HEK293 (cell line): Measurements from ENCODE around the gene RAB6A.

ENCODE experiments used
- GLIS1 ChIP-seq: fragments of 450-650 bp; formaldehyde crosslinking; IDR thresholded peaks from 2 replicates; pipeline ENCODE4 v1.5.1; 2016; ENCODE audit warnings: missing biosample characterization, missing genetic modification characterization
- HOXD13 ChIP-seq: sonication (generic); formaldehyde crosslinking; IDR thresholded peaks from 2 replicates; pipeline ENCODE4 v1.8.0; 2022; ENCODE audit warnings: missing genetic modification reagents, borderline replicate concordance
- KLF7 ChIP-seq: fragments of 450-650 bp; formaldehyde crosslinking; IDR thresholded peaks from 2 replicates; pipeline ENCODE4 v1.5.1; 2016; ENCODE audit warnings: missing biosample characterization, missing genetic modification characterization, borderline replicate concordance
- SETDB1 ChIP-seq: IDR thresholded peaks from one replicate; pipeline ENCODE4 v1.6.1; 2017; ENCODE audit warnings: mild to moderate bottlenecking, low read length, moderate library complexity, mixed read lengths; ENCODE audit not compliant: insufficient read length
- ZNF416 ChIP-seq: fragments of 450-650 bp; formaldehyde crosslinking; IDR thresholded peaks from 2 replicates; pipeline ENCODE4 v1.5.1; 2016; ENCODE audit warnings: missing biosample characterization, missing genetic modification characterization
- ZNF544 ChIP-seq: fragments of 450-650 bp; formaldehyde crosslinking; IDR thresholded peaks from 2 replicates; pipeline ENCODE4 v1.5.0; 2017; ENCODE audit warnings: missing biosample characterization, missing genetic modification characterization
- ZNF585B ChIP-seq: fragments of 450-650 bp; formaldehyde crosslinking; IDR thresholded peaks from 2 replicates; pipeline ENCODE4 v1.5.1; 2016; ENCODE audit warnings: missing biosample characterization, missing genetic modification characterization
- ZNF654 ChIP-seq: fragments of 450-650 bp; formaldehyde crosslinking; IDR thresholded peaks from 2 replicates; pipeline ENCODE4 v1.5.1; 2016; ENCODE audit warnings: low read depth, missing biosample characterization, missing genetic modification characterization
- ZNF658 ChIP-seq: fragments of 450-650 bp; formaldehyde crosslinking; IDR thresholded peaks from 2 replicates; pipeline ENCODE4; 2016; ENCODE audit warnings: missing biosample characterization, missing genetic modification characterization
- ZNF701 ChIP-seq: fragments of 450-650 bp; formaldehyde crosslinking; IDR thresholded peaks from 2 replicates; pipeline ENCODE4 v1.5.1; 2016; ENCODE audit warnings: missing biosample characterization, missing genetic modification characterization
- ZNF792 ChIP-seq: fragments of 450-650 bp; formaldehyde crosslinking; IDR thresholded peaks from 2 replicates; pipeline ENCODE4 v1.5.1; 2016; ENCODE audit warnings: missing biosample characterization, missing genetic modification characterization
- ZSCAN16 ChIP-seq: fragments of 450-650 bp; formaldehyde crosslinking; IDR thresholded peaks from 2 replicates; pipeline ENCODE4 v1.5.1; 2016; ENCODE audit warnings: missing biosample characterization, missing genetic modification characterization
- TF ChIP-seq, protein P1 (sequence below): fragments of 450-650 bp; formaldehyde crosslinking; IDR thresholded peaks from 2 replicates; pipeline ENCODE4 v1.5.1; 2016; ENCODE audit warnings: missing biosample characterization, missing genetic modification characterization, borderline replicate concordance
- TF ChIP-seq, protein P2 (sequence below): fragments of 450-650 bp; formaldehyde crosslinking; IDR thresholded peaks from 2 replicates; pipeline ENCODE4 v1.5.1; 2016; ENCODE audit warnings: missing biosample characterization, missing genetic modification characterization
- TF ChIP-seq, protein P3 (sequence below): fragments of 450-650 bp; formaldehyde crosslinking; IDR thresholded peaks from 2 replicates; pipeline ENCODE4 v1.5.1; 2016; ENCODE audit warnings: missing biosample characterization, missing genetic modification characterization
- TF ChIP-seq, protein P4 (sequence below): fragments of 450-650 bp; IDR thresholded peaks from 2 replicates; pipeline ENCODE4 v1.5.1; 2018; ENCODE audit warnings: missing biosample characterization, mild to moderate bottlenecking, missing genetic modification characterization
- TF ChIP-seq, protein P5 (sequence below): fragments of 450-650 bp; formaldehyde crosslinking; conservative IDR thresholded peaks from 2 replicates; pipeline ENCODE4 v1.5.1; 2016; ENCODE audit warnings: low read depth, missing biosample characterization, missing genetic modification characterization
- TF ChIP-seq, protein P6 (sequence below): fragments of 450-650 bp; formaldehyde crosslinking; IDR thresholded peaks from 2 replicates; pipeline ENCODE4 v1.5.1; 2017; ENCODE audit warnings: missing biosample characterization, missing genetic modification characterization
- TF ChIP-seq, protein P7 (sequence below): fragments of 450-650 bp; formaldehyde crosslinking; IDR thresholded peaks from 2 replicates; pipeline ENCODE4 v1.5.1; 2016; ENCODE audit warnings: missing biosample characterization, missing genetic modification characterization

Gene RAB6A

DNA sequence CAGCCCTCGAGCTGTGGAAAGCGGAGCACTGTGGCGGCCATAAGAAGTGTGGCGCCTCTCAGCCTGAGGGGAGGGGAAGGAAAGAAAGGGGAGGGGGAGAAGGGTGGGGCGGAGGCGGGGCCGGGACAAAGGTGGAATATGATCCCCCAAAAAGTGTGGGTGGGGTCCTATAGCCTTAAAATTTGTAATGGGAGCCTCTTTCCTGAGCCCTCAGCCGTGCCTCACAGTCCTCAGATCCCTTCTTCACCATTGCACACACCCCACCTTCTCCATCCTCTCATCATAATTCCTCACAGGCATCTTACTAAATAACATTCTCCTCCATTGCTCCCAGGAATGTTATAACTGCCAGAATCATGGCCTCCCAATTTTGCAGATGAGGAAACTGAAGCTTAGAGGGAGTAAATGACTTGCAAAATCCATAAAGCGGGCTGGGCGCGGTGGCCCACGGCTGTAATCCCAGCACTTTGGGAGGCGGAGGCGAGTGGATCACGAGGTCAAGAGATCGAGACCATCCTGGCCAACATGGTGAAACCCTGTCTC is 600 bp upstream of the RAB6A start (continued):
- TF ChIP-seq, protein P1, sequence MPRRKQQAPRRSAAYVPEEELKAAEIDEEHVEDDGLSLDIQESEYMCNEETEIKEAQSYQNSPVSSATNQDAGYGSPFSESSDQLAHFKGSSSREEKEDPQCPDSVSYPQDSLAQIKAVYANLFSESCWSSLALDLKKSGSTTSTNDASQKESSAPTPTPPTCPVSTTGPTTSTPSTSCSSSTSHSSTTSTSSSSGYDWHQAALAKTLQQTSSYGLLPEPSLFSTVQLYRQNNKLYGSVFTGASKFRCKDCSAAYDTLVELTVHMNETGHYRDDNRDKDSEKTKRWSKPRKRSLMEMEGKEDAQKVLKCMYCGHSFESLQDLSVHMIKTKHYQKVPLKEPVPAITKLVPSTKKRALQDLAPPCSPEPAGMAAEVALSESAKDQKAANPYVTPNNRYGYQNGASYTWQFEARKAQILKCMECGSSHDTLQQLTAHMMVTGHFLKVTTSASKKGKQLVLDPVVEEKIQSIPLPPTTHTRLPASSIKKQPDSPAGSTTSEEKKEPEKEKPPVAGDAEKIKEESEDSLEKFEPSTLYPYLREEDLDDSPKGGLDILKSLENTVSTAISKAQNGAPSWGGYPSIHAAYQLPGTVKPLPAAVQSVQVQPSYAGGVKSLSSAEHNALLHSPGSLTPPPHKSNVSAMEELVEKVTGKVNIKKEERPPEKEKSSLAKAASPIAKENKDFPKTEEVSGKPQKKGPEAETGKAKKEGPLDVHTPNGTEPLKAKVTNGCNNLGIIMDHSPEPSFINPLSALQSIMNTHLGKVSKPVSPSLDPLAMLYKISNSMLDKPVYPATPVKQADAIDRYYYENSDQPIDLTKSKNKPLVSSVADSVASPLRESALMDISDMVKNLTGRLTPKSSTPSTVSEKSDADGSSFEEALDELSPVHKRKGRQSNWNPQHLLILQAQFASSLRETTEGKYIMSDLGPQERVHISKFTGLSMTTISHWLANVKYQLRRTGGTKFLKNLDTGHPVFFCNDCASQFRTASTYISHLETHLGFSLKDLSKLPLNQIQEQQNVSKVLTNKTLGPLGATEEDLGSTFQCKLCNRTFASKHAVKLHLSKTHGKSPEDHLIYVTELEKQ, result no peak
- TF ChIP-seq ZNF654 (tag by site-specific recombination), result no peak
- TF ChIP-seq ZNF792 (tag by site-specific recombination), result no peak
- TF ChIP-seq, protein P2, sequence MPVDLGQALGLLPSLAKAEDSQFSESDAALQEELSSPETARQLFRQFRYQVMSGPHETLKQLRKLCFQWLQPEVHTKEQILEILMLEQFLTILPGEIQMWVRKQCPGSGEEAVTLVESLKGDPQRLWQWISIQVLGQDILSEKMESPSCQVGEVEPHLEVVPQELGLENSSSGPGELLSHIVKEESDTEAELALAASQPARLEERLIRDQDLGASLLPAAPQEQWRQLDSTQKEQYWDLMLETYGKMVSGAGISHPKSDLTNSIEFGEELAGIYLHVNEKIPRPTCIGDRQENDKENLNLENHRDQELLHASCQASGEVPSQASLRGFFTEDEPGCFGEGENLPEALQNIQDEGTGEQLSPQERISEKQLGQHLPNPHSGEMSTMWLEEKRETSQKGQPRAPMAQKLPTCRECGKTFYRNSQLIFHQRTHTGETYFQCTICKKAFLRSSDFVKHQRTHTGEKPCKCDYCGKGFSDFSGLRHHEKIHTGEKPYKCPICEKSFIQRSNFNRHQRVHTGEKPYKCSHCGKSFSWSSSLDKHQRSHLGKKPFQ (tag by site-specific recombination), result no peak
- no peak for TF ChIP-seq SETDB1
- no peak for TF ChIP-seq HOXD13
- no peak for TF ChIP-seq ZNF658 (tag by site-specific recombination)
- no peak for TF ChIP-seq ZSCAN16 (tag by site-specific recombination)
- no peak for TF ChIP-seq ZNF544
- TF ChIP-seq, protein P3, sequence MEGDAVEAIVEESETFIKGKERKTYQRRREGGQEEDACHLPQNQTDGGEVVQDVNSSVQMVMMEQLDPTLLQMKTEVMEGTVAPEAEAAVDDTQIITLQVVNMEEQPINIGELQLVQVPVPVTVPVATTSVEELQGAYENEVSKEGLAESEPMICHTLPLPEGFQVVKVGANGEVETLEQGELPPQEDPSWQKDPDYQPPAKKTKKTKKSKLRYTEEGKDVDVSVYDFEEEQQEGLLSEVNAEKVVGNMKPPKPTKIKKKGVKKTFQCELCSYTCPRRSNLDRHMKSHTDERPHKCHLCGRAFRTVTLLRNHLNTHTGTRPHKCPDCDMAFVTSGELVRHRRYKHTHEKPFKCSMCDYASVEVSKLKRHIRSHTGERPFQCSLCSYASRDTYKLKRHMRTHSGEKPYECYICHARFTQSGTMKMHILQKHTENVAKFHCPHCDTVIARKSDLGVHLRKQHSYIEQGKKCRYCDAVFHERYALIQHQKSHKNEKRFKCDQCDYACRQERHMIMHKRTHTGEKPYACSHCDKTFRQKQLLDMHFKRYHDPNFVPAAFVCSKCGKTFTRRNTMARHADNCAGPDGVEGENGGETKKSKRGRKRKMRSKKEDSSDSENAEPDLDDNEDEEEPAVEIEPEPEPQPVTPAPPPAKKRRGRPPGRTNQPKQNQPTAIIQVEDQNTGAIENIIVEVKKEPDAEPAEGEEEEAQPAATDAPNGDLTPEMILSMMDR (tag by site-specific recombination), result no peak
- TF ChIP-seq, protein P4, sequence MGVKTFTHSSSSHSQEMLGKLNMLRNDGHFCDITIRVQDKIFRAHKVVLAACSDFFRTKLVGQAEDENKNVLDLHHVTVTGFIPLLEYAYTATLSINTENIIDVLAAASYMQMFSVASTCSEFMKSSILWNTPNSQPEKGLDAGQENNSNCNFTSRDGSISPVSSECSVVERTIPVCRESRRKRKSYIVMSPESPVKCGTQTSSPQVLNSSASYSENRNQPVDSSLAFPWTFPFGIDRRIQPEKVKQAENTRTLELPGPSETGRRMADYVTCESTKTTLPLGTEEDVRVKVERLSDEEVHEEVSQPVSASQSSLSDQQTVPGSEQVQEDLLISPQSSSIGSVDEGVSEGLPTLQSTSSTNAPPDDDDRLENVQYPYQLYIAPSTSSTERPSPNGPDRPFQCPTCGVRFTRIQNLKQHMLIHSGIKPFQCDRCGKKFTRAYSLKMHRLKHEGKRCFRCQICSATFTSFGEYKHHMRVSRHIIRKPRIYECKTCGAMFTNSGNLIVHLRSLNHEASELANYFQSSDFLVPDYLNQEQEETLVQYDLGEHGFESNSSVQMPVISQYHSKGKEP (tag by site-specific recombination), result no peak
- TF ChIP-seq, protein P5, sequence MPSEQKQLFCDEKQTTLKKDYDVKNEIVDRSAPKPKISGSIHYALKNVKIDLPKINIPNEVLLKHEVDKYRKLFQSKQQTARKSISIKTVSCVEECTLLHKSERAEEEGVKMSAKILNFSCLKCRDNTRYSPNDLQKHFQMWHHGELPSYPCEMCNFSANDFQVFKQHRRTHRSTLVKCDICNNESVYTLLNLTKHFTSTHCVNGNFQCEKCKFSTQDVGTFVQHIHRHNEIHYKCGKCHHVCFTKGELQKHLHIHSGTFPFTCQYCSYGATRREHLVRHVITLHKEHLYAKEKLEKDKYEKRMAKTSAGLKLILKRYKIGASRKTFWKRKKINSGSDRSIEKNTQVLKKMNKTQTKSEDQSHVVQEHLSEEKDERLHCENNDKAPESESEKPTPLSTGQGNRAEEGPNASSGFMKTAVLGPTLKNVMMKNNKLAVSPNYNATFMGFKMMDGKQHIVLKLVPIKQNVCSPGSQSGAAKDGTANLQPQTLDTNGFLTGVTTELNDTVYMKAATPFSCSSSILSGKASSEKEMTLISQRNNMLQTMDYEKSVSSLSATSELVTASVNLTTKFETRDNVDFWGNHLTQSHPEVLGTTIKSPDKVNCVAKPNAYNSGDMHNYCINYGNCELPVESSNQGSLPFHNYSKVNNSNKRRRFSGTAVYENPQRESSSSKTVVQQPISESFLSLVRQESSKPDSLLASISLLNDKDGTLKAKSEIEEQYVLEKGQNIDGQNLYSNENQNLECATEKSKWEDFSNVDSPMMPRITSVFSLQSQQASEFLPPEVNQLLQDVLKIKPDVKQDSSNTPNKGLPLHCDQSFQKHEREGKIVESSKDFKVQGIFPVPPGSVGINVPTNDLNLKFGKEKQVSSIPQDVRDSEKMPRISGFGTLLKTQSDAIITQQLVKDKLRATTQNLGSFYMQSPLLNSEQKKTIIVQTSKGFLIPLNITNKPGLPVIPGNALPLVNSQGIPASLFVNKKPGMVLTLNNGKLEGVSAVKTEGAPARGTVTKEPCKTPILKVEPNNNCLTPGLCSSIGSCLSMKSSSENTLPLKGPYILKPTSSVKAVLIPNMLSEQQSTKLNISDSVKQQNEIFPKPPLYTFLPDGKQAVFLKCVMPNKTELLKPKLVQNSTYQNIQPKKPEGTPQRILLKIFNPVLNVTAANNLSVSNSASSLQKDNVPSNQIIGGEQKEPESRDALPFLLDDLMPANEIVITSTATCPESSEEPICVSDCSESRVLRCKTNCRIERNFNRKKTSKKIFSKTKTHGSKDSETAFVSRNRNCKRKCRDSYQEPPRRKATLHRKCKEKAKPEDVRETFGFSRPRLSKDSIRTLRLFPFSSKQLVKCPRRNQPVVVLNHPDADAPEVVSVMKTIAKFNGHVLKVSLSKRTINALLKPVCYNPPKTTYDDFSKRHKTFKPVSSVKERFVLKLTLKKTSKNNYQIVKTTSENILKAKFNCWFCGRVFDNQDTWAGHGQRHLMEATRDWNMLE (tag by site-specific recombination), result no peak
- no peak for TF ChIP-seq ZNF701 (tag by site-specific recombination)
- TF ChIP-seq, protein P6, sequence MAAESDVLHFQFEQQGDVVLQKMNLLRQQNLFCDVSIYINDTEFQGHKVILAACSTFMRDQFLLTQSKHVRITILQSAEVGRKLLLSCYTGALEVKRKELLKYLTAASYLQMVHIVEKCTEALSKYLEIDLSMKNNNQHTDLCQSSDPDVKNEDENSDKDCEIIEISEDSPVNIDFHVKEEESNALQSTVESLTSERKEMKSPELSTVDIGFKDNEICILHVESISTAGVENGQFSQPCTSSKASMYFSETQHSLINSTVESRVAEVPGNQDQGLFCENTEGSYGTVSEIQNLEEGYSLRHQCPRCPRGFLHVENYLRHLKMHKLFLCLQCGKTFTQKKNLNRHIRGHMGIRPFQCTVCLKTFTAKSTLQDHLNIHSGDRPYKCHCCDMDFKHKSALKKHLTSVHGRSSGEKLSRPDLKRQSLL (tag by site-specific recombination), result no peak
- TF ChIP-seq KLF7 (tag by site-specific recombination), result peak; percentile 34; the same call in 1 of the 2 replicates
- no peak for TF ChIP-seq ZNF585B
- TF ChIP-seq, protein P7, sequence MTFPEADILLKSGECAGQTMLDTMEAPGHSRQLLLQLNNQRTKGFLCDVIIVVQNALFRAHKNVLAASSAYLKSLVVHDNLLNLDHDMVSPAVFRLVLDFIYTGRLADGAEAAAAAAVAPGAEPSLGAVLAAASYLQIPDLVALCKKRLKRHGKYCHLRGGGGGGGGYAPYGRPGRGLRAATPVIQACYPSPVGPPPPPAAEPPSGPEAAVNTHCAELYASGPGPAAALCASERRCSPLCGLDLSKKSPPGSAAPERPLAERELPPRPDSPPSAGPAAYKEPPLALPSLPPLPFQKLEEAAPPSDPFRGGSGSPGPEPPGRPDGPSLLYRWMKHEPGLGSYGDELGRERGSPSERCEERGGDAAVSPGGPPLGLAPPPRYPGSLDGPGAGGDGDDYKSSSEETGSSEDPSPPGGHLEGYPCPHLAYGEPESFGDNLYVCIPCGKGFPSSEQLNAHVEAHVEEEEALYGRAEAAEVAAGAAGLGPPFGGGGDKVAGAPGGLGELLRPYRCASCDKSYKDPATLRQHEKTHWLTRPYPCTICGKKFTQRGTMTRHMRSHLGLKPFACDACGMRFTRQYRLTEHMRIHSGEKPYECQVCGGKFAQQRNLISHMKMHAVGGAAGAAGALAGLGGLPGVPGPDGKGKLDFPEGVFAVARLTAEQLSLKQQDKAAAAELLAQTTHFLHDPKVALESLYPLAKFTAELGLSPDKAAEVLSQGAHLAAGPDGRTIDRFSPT, result no peak
- TF ChIP-seq GLIS1 (tag by site-specific recombination), result no peak
- no peak for TF ChIP-seq ZNF416
